Measurements from ENCODE around the gene TRIM10. TPM values are rescaled to one million over a fixed set of nuclear protein-coding genes. Genes with fewer than 3 reads are reported as not detected.

TRIM10 gene
- total RNA-seq, 4 donors from 2014 or later = 0.20 to 19.8 (median 3.7) TPM

DNA sequence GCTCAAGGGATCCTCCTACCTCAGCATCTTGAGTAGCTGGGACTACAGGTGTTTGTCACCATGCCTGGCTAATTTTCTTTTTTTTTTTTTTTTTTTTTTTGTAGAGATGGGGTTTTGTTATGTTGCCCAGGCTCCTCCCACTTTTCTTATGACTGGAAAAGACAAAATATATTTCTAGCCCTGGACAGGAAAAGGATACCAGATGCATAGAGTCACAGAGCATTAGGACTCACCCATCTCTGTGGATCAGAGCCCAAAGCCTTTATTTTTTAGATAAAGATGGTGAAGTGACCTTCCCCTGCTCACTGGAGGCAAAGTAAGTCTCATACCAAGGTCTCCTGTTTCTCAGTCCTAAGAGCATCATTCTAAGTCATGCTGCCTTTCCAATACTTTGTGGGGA, 3.4 kb downstream of the TRIM10 start:
- intact Hi-C loops (cut with DNase I; ENCODE audit: low total_unique reads) (no loop called here), in situ Hi-C loops (cut with MboI; ENCODE audit: low pct_ligation_motif_present in 1 of 4, low pct_unique_long_range_greater_than_20kb in 1 of 4, low sequenced_read_pairs in 3 of 4) (no loop called here)
- TF ChIP-seq POLR2AphosphoS5 (IDR thresholded peaks at IDR 0.05) (no peak), POLR2A (IDR thresholded peaks at IDR 0.05) (no peak), EP300 (IDR thresholded peaks at IDR 0.05; ENCODE audit: low read depth) (no peak)
- TF ChIP-seq, protein P1, sequence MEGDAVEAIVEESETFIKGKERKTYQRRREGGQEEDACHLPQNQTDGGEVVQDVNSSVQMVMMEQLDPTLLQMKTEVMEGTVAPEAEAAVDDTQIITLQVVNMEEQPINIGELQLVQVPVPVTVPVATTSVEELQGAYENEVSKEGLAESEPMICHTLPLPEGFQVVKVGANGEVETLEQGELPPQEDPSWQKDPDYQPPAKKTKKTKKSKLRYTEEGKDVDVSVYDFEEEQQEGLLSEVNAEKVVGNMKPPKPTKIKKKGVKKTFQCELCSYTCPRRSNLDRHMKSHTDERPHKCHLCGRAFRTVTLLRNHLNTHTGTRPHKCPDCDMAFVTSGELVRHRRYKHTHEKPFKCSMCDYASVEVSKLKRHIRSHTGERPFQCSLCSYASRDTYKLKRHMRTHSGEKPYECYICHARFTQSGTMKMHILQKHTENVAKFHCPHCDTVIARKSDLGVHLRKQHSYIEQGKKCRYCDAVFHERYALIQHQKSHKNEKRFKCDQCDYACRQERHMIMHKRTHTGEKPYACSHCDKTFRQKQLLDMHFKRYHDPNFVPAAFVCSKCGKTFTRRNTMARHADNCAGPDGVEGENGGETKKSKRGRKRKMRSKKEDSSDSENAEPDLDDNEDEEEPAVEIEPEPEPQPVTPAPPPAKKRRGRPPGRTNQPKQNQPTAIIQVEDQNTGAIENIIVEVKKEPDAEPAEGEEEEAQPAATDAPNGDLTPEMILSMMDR (IDR thresholded peaks at IDR 0.05) = no peak
- DNase-seq = no peak
- H3K4me1 ChIP-seq = peaks cover 0 to 37% (median 28%) of the 10 kb centered on the region in 4 donors
- H3K9me3 ChIP-seq = no peaks in the 10 kb centered on the region
- no peak overlapping the region for H3K27ac ChIP-seq
- H3K4me3 ChIP-seq = no peak overlapping the region
- H3K27me3 ChIP-seq = no peaks in the 10 kb centered on the region
- H3K36me3 ChIP-seq = no peaks in the 10 kb centered on the region

DNA sequence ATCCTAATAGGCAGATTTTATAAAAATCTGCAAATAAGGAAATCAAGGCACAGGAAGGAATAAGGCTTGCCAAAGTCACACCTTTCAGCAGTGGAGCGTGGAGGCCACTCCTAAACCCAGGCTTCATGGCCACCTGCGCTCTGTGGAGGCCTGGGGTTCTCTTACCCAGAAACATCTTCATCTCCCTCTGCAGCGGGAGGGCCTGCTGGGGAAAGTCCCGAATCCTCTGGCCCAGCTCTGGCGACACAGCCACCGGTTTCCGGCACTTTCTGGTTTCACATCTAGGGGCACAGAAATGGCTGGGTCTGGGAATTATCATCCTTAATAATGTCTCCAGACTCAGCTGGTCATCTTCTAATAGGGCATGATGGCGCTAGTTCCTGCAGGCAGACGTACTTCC, 4.2 kb downstream of the TRIM10 start:
- Histone ChIP-seq H3K27me3 (no peaks in the 10 kb centered on the region), H3K9me3 (no peaks in the 10 kb centered on the region), H3K4me1 (peaks cover 0 to 32% (median 28%) of the 10 kb centered on the region in 4 donors), H3K36me3 (no peaks in the 10 kb centered on the region), H3K4me3 (no peak overlapping the region), H3K27ac (peak overlapping the region; percentile 37 to 67 (median 56))
- DNase-seq = no peak
- TF ChIP-seq POLR2AphosphoS5 (IDR thresholded peaks at IDR 0.05) (no peak), EP300 (IDR thresholded peaks at IDR 0.05; ENCODE audit: low read depth) (no peak), POLR2A (IDR thresholded peaks at IDR 0.05) (no peak)
- TF ChIP-seq, protein P1 (IDR thresholded peaks at IDR 0.05) = no peak
- WGBS, 2 donors (ENCODE audit: low coverage in 1 of 2) = 69 to 88% methylated on average over 5 to 9 of the region's 9 CpGs
- intact Hi-C loops (cut with DNase I; ENCODE audit: low total_unique reads) (no loop called here), in situ Hi-C loops (cut with MboI; ENCODE audit: low pct_ligation_motif_present in 1 of 4, low pct_unique_long_range_greater_than_20kb in 1 of 4, low sequenced_read_pairs in 3 of 4) (no loop called here)

DNA sequence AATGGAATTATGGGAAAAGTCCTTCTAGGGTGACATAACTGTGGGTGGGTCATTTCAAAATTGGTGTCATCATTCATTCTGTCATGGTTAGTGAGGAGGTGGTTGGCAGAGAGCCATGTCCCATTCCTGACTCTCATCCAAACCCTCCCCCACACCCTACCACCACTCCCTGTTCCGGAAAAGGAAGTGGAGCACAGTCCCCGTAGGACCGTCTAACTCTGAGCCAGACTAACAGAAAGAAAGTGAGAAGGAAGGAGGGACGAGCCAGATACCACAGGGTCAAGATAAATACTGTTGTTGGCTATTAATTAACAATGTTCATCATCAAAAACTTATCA, 4.8 kb downstream of the TRIM10 start:
- peak; percentile 87 for DNase-seq
- Histone ChIP-seq H3K27me3 (no peaks in the 10 kb centered on the region), H3K4me3 (no peak overlapping the region), H3K9me3 (no peaks in the 10 kb centered on the region), H3K27ac (peak overlapping the region; percentile 67 to 79 (median 72)), H3K36me3 (no peaks in the 10 kb centered on the region), H3K4me1 (peaks cover 0 to 38% (median 28%) of the 10 kb centered on the region in 4 donors)
- in situ Hi-C loops (cut with MboI; ENCODE audit: low pct_ligation_motif_present in 1 of 4, low pct_unique_long_range_greater_than_20kb in 1 of 4, low sequenced_read_pairs in 3 of 4) (no loop called here), intact Hi-C loops (cut with DNase I; ENCODE audit: low total_unique reads) (no loop called here)
- WGBS, 2 donors (ENCODE audit: low coverage in 1 of 2) = 0 to 13% methylated on average over 3 to 4 of the region's 4 CpGs
- TF ChIP-seq POLR2AphosphoS5 (IDR thresholded peaks at IDR 0.05) (peak; percentile 10 to 58 (median 48)), EP300 (IDR thresholded peaks at IDR 0.05; ENCODE audit: low read depth) (no peak)

DNA sequence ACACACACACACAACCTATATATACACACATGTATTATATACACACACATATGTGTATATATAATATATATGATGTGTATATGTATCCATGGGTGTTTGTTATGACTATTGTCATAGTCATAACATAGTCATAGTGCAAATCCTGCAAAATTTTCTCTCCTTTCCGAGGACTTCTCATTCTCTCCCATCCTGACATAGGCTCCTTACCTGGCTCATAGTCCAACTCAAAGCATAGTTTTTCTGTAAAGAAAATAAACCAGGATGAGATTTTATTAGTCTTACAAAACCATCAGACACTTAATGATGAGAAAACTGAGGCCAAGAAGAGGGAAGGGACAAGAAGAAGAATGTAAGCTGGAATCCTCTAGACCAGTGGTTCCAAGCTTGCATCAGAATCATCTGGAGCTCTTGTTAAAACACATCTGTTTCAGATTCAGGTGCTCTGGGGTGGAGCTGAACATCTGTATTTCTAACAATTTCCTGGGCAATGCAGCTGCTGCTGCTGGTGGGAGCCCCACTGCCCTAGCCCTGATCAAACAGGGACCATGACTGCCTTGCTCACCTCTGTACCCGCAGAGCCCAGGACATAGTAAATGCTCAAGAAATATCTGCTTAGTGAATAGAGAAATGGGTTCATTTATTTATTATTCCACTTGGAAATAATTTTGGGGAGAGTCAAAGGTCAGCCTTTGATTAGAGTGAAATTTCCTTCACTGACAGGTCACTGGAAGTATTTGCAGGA, 5.3 kb downstream of the TRIM10 start:
- WGBS, 2 donors (ENCODE audit: low coverage in 1 of 2) = 50 to 70% methylated on average over 1 to 2 of the region's 2 CpGs
- TF ChIP-seq, protein P1 (IDR thresholded peaks at IDR 0.05) = no peak
- TF ChIP-seq POLR2AphosphoS5 (IDR thresholded peaks at IDR 0.05) = no peak
- no peak for TF ChIP-seq POLR2A (IDR thresholded peaks at IDR 0.05)
- no peak for TF ChIP-seq EP300 (IDR thresholded peaks at IDR 0.05; ENCODE audit: low read depth)
- Histone ChIP-seq H3K36me3 (no peaks in the 10 kb centered on the region), H3K4me3 (no peak overlapping the region), H3K9me3 (no peaks in the 10 kb centered on the region), H3K27me3 (no peaks in the 10 kb centered on the region), H3K27ac (peak overlapping the region; percentile 67 to 79 (median 72)), H3K4me1 (peaks cover 0 to 38% (median 28%) of the 10 kb centered on the region in 4 donors)
- DNase-seq = no peak
- intact Hi-C loops (cut with DNase I; ENCODE audit: low total_unique reads) (no loop called here), in situ Hi-C loops (cut with MboI; ENCODE audit: low pct_ligation_motif_present in 1 of 4, low pct_unique_long_range_greater_than_20kb in 1 of 4, low sequenced_read_pairs in 3 of 4) (no loop called here)
